Left renal pelvis (tissue), 4 donors: ENCODE data around the gene NFIL3. TPM values are rescaled to one million over a fixed set of nuclear protein-coding genes. Genes with fewer than 3 reads are reported as not detected.
A peak's percentile ranks its signal among the peaks of the same experiment; 100 is the strongest.

Source experiments
- DNase-seq, 4 donors: peaks; one replicate each; pipeline ENCODE4 v3.0.0-alpha.2; 2013; ENCODE audit warnings: low read depth in 4 of 4, low spot score in 3 of 4
- polyA plus RNA-seq, 4 donors: library from polyadenylated mRNA; unstranded; fragments of 120-200 nt; gene quantifications; one replicate each; pipeline ENCODE4 v1.2.1, GENCODE V29; 2013; ENCODE audit not compliant: insufficient read length in 4 of 4

The NFIL3 gene
- polyA plus RNA-seq, 4 donors: 24.2 to 51.8 (median 35.8) TPM

DNA sequence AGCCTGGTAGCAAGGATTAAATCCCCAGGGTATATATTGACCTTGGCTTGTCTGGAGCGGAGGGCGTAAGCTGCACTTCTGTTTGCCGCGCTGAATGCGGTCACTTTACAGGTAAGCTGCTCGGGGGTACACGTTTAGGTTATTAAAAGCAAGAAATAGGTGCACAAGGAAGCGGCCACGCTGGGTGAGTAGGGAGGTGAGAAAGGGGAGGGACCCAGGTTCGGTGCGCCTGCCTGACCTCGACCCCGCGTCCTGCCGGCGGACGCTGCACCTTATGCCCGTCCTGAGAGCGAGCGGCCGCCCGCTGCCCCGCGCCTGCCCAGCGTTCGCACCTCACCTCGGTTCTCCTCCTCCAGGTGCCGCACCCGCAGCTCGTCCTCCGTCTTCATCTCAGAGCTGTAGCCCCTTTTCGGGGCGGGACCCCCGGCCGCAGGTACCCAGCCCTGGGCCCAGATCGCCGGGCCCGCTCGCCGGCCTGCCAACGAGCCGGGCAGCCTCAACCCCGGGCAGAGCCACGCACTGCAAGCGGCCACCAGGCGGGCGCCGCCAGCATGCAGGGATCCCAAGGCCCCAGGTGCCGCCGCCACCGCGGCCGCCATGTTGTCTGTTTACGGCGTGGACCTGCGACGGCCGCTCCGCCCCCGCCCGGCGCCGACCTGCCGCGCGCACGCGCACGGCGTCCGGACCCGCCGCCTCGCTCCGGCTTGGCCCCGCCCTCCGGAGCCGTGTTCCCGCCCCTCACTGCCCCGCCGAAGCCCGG is 62.2 kb downstream of the NFIL3 start, which contains the start of gene AUH:
TSS of gene AUH (minus strand) at position 628 of the 760 bp plus-strand sequence. CDS start at position 599, 29 bp downstream.
- DNase-seq: peak; percentile 35 to 75 (median 70)

DNA sequence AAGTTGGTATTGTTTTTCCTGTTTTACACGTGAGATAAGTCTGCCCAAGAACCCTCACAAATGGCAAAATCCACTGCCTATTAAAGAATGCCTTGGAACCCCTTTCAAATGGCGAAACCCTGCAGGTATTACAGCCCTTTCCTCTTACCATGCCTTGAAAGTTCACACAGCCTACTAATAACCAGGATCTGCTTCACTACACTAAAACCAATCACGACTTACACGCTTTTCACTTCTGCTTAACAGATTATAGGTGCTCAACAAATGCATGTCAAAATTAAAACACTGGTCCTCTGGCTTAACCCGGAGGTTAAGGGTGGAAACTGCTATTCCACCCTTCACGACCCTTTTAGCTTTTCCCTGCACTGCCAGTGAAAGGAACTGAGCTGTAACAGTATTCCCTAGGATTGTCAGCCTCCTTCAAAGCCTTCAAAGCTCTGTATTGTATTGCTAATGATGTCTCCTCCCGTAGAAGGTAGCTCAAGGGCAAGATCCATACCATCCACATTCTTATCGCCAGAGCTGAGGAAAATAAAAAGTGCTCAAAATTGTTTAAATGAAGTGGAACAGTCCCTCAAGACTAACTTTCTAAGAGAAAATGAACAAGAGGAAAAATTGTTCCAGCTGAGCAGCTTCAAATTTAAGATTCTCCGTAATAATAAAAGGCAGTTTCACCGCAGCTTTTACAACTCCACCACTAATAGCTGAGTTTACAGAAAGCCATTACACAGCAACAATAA is 62.9 kb downstream of the NFIL3 start:
- DNase-seq: peak in 1 of 4 donors; percentile 12

DNA sequence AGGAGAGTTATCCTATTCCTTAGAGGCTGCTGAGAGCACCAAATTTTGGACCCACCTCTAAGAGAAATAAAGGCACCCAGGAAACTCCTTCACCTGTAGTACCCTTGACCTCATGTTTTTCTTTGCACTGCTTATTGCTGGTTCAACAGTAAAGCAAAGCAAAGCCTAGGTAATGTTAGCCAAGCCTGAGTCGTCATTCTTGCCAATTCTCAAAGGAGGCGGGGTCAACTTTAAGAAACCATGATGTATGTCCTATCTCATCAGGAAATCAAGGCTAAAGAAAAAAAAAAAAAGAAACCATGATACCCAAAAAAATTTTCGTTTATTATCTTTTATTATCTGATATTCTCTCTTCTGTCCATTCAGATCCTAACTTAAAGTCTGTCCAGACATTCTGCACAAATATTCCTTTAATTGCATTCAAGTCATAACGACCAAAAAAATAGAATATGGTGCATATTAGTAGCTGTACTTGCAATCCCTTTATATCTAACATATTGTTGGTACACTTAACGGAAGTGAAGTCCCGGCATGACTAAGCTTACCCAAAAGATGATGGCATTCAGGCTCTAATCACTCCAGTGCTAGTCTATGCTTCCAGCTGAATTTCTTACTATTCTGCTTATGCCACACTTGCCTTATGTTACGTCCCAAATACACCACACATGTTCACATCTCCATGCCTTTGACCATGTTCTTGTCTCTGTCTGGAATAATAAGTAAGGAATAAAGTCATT is 63.7 kb downstream of the NFIL3 start:
- DNase-seq: no peak

DNA sequence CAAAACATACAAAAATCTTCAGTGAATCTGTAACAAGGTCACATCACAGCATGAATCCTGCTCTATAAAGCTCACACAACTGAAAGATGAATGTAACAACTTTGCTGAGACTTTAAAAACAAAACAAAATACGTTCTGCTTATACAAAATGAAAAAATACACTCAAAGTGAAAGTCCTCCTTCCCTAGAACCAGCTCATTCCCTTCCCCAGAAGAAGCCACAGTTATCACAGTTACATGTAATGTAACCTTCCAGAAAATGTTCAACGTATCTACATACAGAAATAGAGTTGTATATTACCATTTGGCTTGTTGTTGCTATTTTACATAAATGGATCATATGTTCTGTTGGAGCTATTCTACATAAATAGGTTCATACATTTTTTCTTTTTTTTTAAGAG is 64.5 kb downstream of the NFIL3 start:
- no peak for DNase-seq

Other genes starting within 250 kb of the NFIL3 start
- 10 to 100 TPM; 22.5 to 53.1 (median 43.3) TPM for gene AUH, start 61.9 kb downstream of the NFIL3 start, polyA plus RNA-seq